Prostate gland (tissue), 2 donors: ENCODE measurements around the gene TEX54.

ENCODE experiments used
- POLR2A ChIP-seq: fragments of 450-650 bp; IDR thresholded peaks from one replicate; pipeline ENCODE4 v1.6.1; 2016; ENCODE audit warnings: antibody characterized with exemption, mild to moderate bottlenecking
- POLR2AphosphoS5 ChIP-seq: sonication (generic); formaldehyde crosslinking; IDR thresholded peaks from one replicate; pipeline ENCODE4 v1.6.1; 2017; ENCODE audit warnings: antibody characterized with exemption
- TF ChIP-seq, protein P1 (sequence below), 4 experiments: fragments of 200-600 bp in 2 of 4; fragments of 450-650 bp in 2 of 4; sonication (generic) in 2 of 4; IDR thresholded peaks; 1 replicate in 3 of 4; 2 replicates in 1 of 4; pipeline ENCODE4 v1.5.1; 2016 to 2019; ENCODE audit warnings: antibody characterized with exemption in 4 of 4, mild to moderate bottlenecking in 2 of 4, moderate library complexity in 2 of 4

DNA sequence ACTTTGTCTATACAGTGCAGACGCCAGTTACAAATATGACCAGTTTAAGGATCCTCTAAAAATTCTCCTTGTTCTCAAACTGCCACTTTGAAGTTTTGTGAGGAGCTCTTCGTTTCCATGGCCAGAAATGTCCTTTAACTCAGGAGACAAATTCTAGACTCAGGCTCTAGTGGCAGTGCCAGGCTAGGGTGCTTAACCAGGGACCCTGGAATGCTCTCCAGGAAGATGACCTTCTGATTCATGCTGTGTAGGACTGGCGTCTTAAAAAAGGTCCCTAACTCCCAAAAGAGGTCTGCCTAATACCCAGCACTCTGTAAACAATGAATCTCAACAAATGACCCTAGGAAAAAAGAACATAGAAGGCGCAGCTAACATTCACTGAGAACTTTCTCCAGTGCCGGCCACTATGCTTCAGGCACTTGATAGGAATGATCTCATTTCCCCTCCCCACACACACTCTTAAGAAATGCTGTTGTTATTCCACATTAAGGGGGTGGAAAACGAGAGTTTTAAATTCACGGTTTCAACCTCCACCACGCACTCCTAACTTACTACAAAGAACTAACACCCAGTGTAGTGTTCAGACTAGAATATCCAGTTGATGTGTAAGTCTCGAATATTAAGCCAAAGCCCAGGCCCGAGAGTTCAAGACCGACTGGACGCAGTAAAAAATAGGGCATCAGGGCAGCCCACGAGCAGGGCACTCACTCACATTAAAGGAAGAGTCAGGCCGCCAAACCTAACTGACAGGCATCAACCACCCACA, 28.1 kb downstream of the TEX54 start:
- TF ChIP-seq, protein P1, sequence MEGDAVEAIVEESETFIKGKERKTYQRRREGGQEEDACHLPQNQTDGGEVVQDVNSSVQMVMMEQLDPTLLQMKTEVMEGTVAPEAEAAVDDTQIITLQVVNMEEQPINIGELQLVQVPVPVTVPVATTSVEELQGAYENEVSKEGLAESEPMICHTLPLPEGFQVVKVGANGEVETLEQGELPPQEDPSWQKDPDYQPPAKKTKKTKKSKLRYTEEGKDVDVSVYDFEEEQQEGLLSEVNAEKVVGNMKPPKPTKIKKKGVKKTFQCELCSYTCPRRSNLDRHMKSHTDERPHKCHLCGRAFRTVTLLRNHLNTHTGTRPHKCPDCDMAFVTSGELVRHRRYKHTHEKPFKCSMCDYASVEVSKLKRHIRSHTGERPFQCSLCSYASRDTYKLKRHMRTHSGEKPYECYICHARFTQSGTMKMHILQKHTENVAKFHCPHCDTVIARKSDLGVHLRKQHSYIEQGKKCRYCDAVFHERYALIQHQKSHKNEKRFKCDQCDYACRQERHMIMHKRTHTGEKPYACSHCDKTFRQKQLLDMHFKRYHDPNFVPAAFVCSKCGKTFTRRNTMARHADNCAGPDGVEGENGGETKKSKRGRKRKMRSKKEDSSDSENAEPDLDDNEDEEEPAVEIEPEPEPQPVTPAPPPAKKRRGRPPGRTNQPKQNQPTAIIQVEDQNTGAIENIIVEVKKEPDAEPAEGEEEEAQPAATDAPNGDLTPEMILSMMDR (IDR thresholded peaks at IDR 0.05), result no peak
- TF ChIP-seq POLR2A (no peak), POLR2AphosphoS5 (no peak)
